A549 (cell line): ENCODE data around the gene MAN1C1. TPM values are rescaled to one million over a fixed set of nuclear protein-coding genes. Genes with fewer than 3 reads are reported as not detected.

Source experiments
- ATAC-seq, 2 experiments: fragments of 200-7000 bp in 1 of 2; fragments of >200 bp in 1 of 2; cut with Nextera tagmentation in 1 of 2; cut with Tn5 transposase in 1 of 2; 3 replicates each; pipeline versions ENCODE4 v1.8.0 to v1.9.1; 2018 to 2020; ENCODE audit warnings: mild to moderate bottlenecking in 1 of 2, moderate library complexity in 1 of 2
- CTCF ChIA-PET: fragments of 300-600 bp; sonication (Branson Sonifier 250); formaldehyde crosslinking; extraction: SDS; loops from one replicate; lab custom pipeline; 2021; ENCODE audit warnings: antibody characterized with exemption, inconsistent platforms; lab: Yijun Ruan, JAX
- POLR2A ChIA-PET: fragments of 350-600 bp; formaldehyde crosslinking; extraction: SDS; loops from one replicate; lab custom pipeline; 2021; ENCODE audit warnings: antibody characterized with exemption, inconsistent platforms; lab: Yijun Ruan, JAX
- DNase-seq, 2 experiments: peaks; one replicate each; pipeline versions ENCODE4 v3.0.0 to v3.0.0-alpha.2; 2011 to 2016; ENCODE audit warnings: low read depth in 1 of 2, low spot score in 1 of 2
- FAIRE-seq: peaks from 2 replicates; lab custom pipeline; 2011; peaks lifted over from hg19 to GRCh38; lab: Jason Lieb, UNC
- H3K27ac ChIP-seq, 2 experiments: fragments of >200 bp; sonication (Bioruptor Twin); formaldehyde crosslinking; 3 replicates each; pipeline ENCODE4 v1.5.1; 2016 to 2017
- H3K4me1 ChIP-seq: fragments of >200 bp; sonication (Bioruptor Twin); formaldehyde crosslinking; 3 replicates; pipeline ENCODE4 v1.6.1; 2016
- H3K4me2 ChIP-seq: fragments of >200 bp; sonication (Bioruptor Twin); formaldehyde crosslinking; 3 replicates; pipeline ENCODE4 v1.6.1; 2016
- H3K4me3 ChIP-seq: fragments of >200 bp; sonication (Bioruptor Twin); formaldehyde crosslinking; 3 replicates; pipeline ENCODE4 v1.5.1; 2016
- H3K9me3 ChIP-seq: fragments of >200 bp; sonication (Bioruptor Twin); formaldehyde crosslinking; 3 replicates; pipeline ENCODE4 v1.6.1; 2016
- BCL3 ChIP-seq: fragments of >200 bp; sonication (Bioruptor Twin); formaldehyde crosslinking; IDR thresholded peaks from 3 replicates; pipeline ENCODE4 v1.6.1; 2016
- CHD2 ChIP-seq: fragments of 150-350 bp; IDR thresholded peaks from 2 replicates; pipeline ENCODE4 v1.6.1; 2014; ENCODE audit warnings: low read length; ENCODE audit not compliant: partially characterized antibody
- CHD4 ChIP-seq: fragments of 200-600 bp; sonication (generic); IDR thresholded peaks from 2 replicates; pipeline ENCODE4 v1.6.1; 2016; ENCODE audit warnings: antibody characterized with exemption, mild to moderate bottlenecking, borderline replicate concordance
- EHMT2 ChIP-seq: fragments of 200-600 bp; sonication (generic); IDR thresholded peaks from 2 replicates; pipeline ENCODE4 v1.6.1; 2016; ENCODE audit warnings: antibody characterized with exemption, low read depth, mild to moderate bottlenecking, moderate library complexity
- EP300 ChIP-seq, 2 experiments: fragments of >200 bp; sonication (Bioruptor Twin); formaldehyde crosslinking; IDR thresholded peaks; 2 replicates in 1 of 2; 3 replicates in 1 of 2; pipeline ENCODE4 v1.6.1; 2016 to 2017
- FOSB ChIP-seq: fragments of 250-450 bp; sonication (Bioruptor Pico); IDR thresholded peaks from 2 replicates; pipeline ENCODE4 v1.5.0; 2020; ENCODE audit warnings: mild to moderate bottlenecking, moderate library complexity
- FOSL2 ChIP-seq, 2 experiments: fragments of 450-650 bp in 1 of 2; fragments of >200 bp in 1 of 2; sonication (Bioruptor Twin) in 1 of 2; formaldehyde crosslinking; IDR thresholded peaks; 2 replicates each; pipeline versions ENCODE4 v1.5.0 to v1.6.1; 2016 to 2020; ENCODE audit warnings: mild to moderate bottlenecking in 1 of 2, moderate library complexity in 1 of 2
- GATA3 ChIP-seq: IDR thresholded peaks from 2 replicates; pipeline ENCODE4 v1.6.1; 2012; ENCODE audit warnings: borderline replicate concordance
- HDAC2 ChIP-seq: fragments of 200-600 bp; sonication (generic); IDR thresholded peaks from 2 replicates; pipeline ENCODE4 v1.6.1; 2016
- HEYL ChIP-seq: fragments of 250-450 bp; sonication (Bioruptor Pico); IDR thresholded peaks from 2 replicates; pipeline ENCODE4 v1.8.0; 2021; ENCODE audit warnings: mild to moderate bottlenecking, moderate library complexity
- HOXB13 ChIP-seq: fragments of 250-450 bp; sonication (Bioruptor Pico); IDR thresholded peaks from 2 replicates; pipeline ENCODE4 v1.5.0; 2020; ENCODE audit warnings: low read depth, mild to moderate bottlenecking, moderate library complexity
- MAFK ChIP-seq: fragments of 450-650 bp; IDR thresholded peaks from 2 replicates; pipeline ENCODE4 v1.6.1; 2014; ENCODE audit not compliant: partially characterized antibody
- MAZ ChIP-seq: fragments of 150-350 bp; IDR thresholded peaks from 2 replicates; pipeline ENCODE4 v1.6.1; 2014; ENCODE audit warnings: antibody characterized with exemption, low read depth, low read length, borderline replicate concordance
- RAD21 ChIP-seq, 2 experiments: fragments of >200 bp in 1 of 2; sonication (Bioruptor Twin) in 1 of 2; formaldehyde crosslinking in 1 of 2; IDR thresholded peaks in 1 of 2; conservative IDR thresholded peaks in 1 of 2; 2 replicates in 1 of 2; 3 replicates in 1 of 2; pipeline ENCODE4 v1.6.1; 2012 to 2018; ENCODE audit warnings: inconsistent platforms in 1 of 2
- RCOR1 ChIP-seq: fragments of 150-350 bp; IDR thresholded peaks from 2 replicates; pipeline ENCODE4 v1.6.1; 2014; ENCODE audit warnings: antibody characterized with exemption, low read length, low read depth
- RFX5 ChIP-seq: fragments of 450-650 bp; IDR thresholded peaks from 2 replicates; pipeline ENCODE4 v1.7.1; 2014; ENCODE audit warnings: antibody characterized with exemption, mild to moderate bottlenecking, moderate library complexity
- RNF2 ChIP-seq: fragments of 200-600 bp; sonication (generic); IDR thresholded peaks from 2 replicates; pipeline ENCODE4 v1.6.1; 2016; ENCODE audit warnings: low read depth, mild to moderate bottlenecking, antibody characterized with exemption, moderate library complexity, borderline replicate concordance
- SREBF2 ChIP-seq: fragments of 450-650 bp; IDR thresholded peaks from 2 replicates; pipeline ENCODE4 v1.6.1; 2014; ENCODE audit warnings: mild to moderate bottlenecking, moderate library complexity
- TFCP2L1 ChIP-seq: fragments of 250-450 bp; sonication (Bioruptor Pico); IDR thresholded peaks from 2 replicates; pipeline ENCODE4 v1.5.0; 2021; ENCODE audit warnings: mild to moderate bottlenecking
- TP53 ChIP-seq: fragments of 250-450 bp; sonication (Bioruptor Pico); IDR thresholded peaks from 2 replicates; pipeline ENCODE4 v1.5.0; 2021; ENCODE audit warnings: mild to moderate bottlenecking, moderate library complexity
- ZSCAN20 ChIP-seq: fragments of 250-450 bp; sonication (Bioruptor Pico); IDR thresholded peaks from 2 replicates; pipeline ENCODE4 v1.8.0; 2022; ENCODE audit warnings: mild to moderate bottlenecking, moderate library complexity
- WGBS: methylation state at CpG from one replicate; pipeline ENCODE4 v1.1.6; 2017; ENCODE audit errors: missing lambda C conversion rate; 5-methylcytosine and 5-hydroxymethylcytosine counted together
- polyA plus RNA-seq, 4 experiments: library from polyadenylated mRNA; depleted of rRNA in 3 of 4; stranded (reverse); fragments of >200 nt; fragmentation: RNase III in 1 of 4; extraction: RNeasy Plus Mini Kit Qiagen cat#74134 plus additional on column Dnase treatment in 1 of 4; gene quantifications; 2 replicates in 3 of 4; 3 replicates in 1 of 4; pipeline ENCODE4 v1.2.3, GENCODE V29; 2011 to 2017
- TF ChIP-seq, protein P1 (sequence below): IDR thresholded peaks from 2 replicates; pipeline ENCODE4 v1.6.1; 2012
- TF ChIP-seq, protein P2 (sequence below): fragments of 450-650 bp; IDR thresholded peaks from 2 replicates; pipeline ENCODE4 v1.6.1; 2014; ENCODE audit warnings: antibody characterized with exemption

The MAN1C1 gene
- polyA plus RNA-seq, 2 of the 4 experiments (the other 2 are of a cell fraction): 0.22 to 0.27 TPM

DNA sequence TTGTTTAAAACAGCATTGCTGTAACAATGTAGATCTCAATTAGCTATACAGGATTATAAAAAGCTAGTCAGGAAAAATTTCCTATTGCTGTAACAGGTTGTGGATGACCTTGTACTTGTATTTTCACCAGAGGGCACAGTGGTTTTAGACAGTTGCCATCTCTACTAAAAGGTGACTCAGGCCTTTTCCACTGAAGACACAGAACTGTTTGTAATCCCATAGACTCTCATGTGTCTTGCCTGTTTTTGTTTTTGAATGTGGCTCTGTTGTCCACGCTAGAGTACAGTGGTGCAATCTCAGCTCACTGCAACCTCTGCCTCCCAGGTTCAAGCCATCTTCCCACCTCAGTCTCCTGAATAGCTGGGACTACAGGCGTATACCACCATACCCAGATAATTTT, 209.0 kb downstream of the MAN1C1 start (continued):
- TF ChIP-seq GATA3: no peak

DNA sequence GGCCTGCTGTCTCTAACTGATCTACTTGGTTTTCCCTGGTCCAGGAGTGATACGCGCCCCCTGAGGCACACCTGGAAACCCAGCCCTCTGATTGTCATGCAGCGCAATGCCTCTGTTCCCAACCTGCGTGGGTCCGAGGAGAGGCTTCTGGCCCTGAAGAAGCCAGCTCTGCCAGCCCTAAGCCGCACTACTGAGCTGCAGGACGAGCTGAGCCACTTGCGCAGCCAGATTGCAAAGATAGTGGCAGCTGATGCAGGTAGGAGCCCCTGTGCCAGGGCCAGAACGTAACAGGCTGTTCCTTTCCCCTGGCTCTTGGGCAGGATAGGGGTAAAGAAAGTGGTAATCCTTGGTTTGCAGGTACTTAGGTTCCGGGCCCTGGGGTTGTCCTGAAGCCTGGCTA, 210.0 kb downstream of the MAN1C1 start:
- POLR2A ChIA-PET: no interaction called here
- 0 out of 3 replicates have a peak, but pooled peaks cover 4% of the 10 kb centered on the region for H3K4me1 ChIP-seq
- FAIRE-seq (no peak), DNase-seq (no peak), ATAC-seq (no peak)
- CTCF ChIA-PET: interaction anchor here (1.4 kb wide), 1 partner anchor 65 kb away, joined by 3 read pairs; no protein-coding TSS in a partner anchor
- TF ChIP-seq FOSL2 (IDR thresholded peaks at IDR 0.05) (no peak), FOSL2 (CRISPR knock-in tag; IDR thresholded peaks at IDR 0.05) (no peak), TP53 (CRISPR knock-in tag) (no peak), RFX5 (no peak), SREBF2 (no peak), HDAC2 (no peak), RAD21 (conservative IDR thresholded peaks at IDR 0.05 in 1 of 2, IDR thresholded peaks at IDR 0.05 in 1 of 2) (no peak), HEYL (no peak), TFCP2L1 (CRISPR knock-in tag) (no peak), FOSB (CRISPR knock-in tag) (no peak), CHD4 (no peak), ZSCAN20 (CRISPR knock-in tag) (no peak), CHD2 (no peak)
- TF ChIP-seq, protein P1, sequence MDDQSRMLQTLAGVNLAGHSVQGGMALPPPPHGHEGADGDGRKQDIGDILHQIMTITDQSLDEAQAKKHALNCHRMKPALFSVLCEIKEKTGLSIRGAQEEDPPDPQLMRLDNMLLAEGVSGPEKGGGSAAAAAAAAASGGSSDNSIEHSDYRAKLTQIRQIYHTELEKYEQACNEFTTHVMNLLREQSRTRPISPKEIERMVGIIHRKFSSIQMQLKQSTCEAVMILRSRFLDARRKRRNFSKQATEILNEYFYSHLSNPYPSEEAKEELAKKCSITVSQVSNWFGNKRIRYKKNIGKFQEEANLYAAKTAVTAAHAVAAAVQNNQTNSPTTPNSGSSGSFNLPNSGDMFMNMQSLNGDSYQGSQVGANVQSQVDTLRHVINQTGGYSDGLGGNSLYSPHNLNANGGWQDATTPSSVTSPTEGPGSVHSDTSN: no peak
- no peak overlapping the region for H3K4me3 ChIP-seq
- H3K9me3 ChIP-seq: no peaks in the 10 kb centered on the region
- H3K4me2 ChIP-seq: no peak overlapping the region
- 94% methylated on average over 10 of the region's 10 CpGs for whole genome bisulfite sequencing
- no peak overlapping the region for H3K27ac ChIP-seq

DNA sequence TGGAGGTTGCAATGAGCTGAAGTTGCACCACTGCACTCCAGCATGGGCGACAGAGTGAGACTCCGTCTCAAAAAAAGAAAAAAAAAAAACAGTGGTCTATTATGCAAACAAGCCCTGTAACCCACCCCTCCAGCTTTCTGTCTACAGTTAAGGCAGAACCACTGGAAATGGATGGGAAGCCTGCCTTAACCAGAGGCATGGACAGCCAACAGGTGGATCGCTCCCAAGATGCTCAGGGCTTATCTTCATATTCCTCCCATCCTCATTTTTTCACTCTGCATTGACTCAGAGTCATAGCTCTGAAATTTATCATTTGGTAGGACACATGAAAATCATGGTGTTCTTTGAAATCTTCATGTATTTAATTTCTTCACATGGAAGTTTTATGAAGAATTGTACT, 211.9 kb downstream of the MAN1C1 start:
- FAIRE-seq: no peak
- ATAC-seq: no peak
- no peak overlapping the region for H3K4me2 ChIP-seq
- CTCF ChIA-PET: interaction anchor here (0.6 to 1.8 kb wide), 3 partner anchors 9 to 76 kb away, joined by 3 to 4 read pairs (median 3); partner anchors contain the start of gene MTFR1L
- H3K4me3 ChIP-seq: no peak overlapping the region
- POLR2A ChIA-PET: no interaction called here
- WGBS: 90% methylated on average over 3 of the region's 3 CpGs
- H3K4me1 ChIP-seq: 0 out of 3 replicates have a peak, but pooled peaks cover 4% of the 10 kb centered on the region
- TF ChIP-seq MAFK: no peak
- TF ChIP-seq HOXB13 (CRISPR knock-in tag): no peak
- no peak for TF ChIP-seq TP53 (CRISPR knock-in tag)
- TF ChIP-seq EP300 (IDR thresholded peaks at IDR 0.05): no peak
- TF ChIP-seq HEYL: no peak
- TF ChIP-seq CHD2: no peak
- TF ChIP-seq, protein P2, sequence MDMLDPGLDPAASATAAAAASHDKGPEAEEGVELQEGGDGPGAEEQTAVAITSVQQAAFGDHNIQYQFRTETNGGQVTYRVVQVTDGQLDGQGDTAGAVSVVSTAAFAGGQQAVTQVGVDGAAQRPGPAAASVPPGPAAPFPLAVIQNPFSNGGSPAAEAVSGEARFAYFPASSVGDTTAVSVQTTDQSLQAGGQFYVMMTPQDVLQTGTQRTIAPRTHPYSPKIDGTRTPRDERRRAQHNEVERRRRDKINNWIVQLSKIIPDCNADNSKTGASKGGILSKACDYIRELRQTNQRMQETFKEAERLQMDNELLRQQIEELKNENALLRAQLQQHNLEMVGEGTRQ: no peak
- no peak for TF ChIP-seq FOSL2 (IDR thresholded peaks at IDR 0.05)
- no peak for TF ChIP-seq FOSL2 (CRISPR knock-in tag; IDR thresholded peaks at IDR 0.05)
- TF ChIP-seq BCL3: no peak
- TF ChIP-seq EHMT2: no peak
- no peak for TF ChIP-seq MAZ
- no peak for TF ChIP-seq RNF2
- TF ChIP-seq RCOR1: no peak
- no peaks in the 10 kb centered on the region for H3K9me3 ChIP-seq
- H3K27ac ChIP-seq: no peak overlapping the region
- no peak for DNase-seq
